HepG2 (cell line): ENCODE results near the gene MTIF3. TPM values are rescaled to one million over a fixed set of nuclear protein-coding genes. Genes with fewer than 3 reads are reported as not detected.

Source experiments
- AKAP8 ChIP-seq: sonication (generic); formaldehyde crosslinking; IDR thresholded peaks from 2 replicates; pipeline ENCODE4 v1.5.1; 2020; ENCODE audit warnings: mild to moderate bottlenecking, missing genetic modification reagents
- CEBPG ChIP-seq: IDR thresholded peaks from 2 replicates; pipeline ENCODE4 v1.6.1; 2016
- EEA1 ChIP-seq: sonication (generic); formaldehyde crosslinking; IDR thresholded peaks from 2 replicates; pipeline ENCODE4 v1.5.1; 2020; ENCODE audit warnings: mild to moderate bottlenecking, missing genetic modification reagents, borderline replicate concordance
- FUBP1 ChIP-seq: sonication (generic); formaldehyde crosslinking; IDR thresholded peaks from 2 replicates; pipeline ENCODE4 v1.5.1; 2020; ENCODE audit warnings: missing genetic modification reagents, mild to moderate bottlenecking, borderline replicate concordance
- GATAD2A ChIP-seq: IDR thresholded peaks from 2 replicates; pipeline ENCODE4 v1.6.1; 2016
- HNF1A ChIP-seq, 2 experiments: sonication (generic) in 1 of 2; formaldehyde crosslinking in 1 of 2; IDR thresholded peaks; 2 replicates each; pipeline versions ENCODE4 v1.4.0 to v1.6.1; 2016 to 2020; ENCODE audit warnings: borderline replicate concordance in 1 of 2, low read depth in 1 of 2, mild to moderate bottlenecking in 1 of 2, missing genetic modification reagents in 1 of 2
- KDM4B ChIP-seq: sonication (generic); formaldehyde crosslinking; IDR thresholded peaks from 2 replicates; pipeline ENCODE4 v1.4.0; 2020; ENCODE audit warnings: missing genetic modification reagents
- MTA1 ChIP-seq: sonication (generic); formaldehyde crosslinking; IDR thresholded peaks from 2 replicates; pipeline ENCODE4 v1.4.0; 2020; ENCODE audit warnings: missing genetic modification reagents, mild to moderate bottlenecking, borderline replicate concordance
- NR2F6 ChIP-seq, 2 experiments: IDR thresholded peaks; 2 replicates each; pipeline ENCODE4 v1.6.1; 2016; ENCODE audit warnings: antibody characterized with exemption in 1 of 2, mild to moderate bottlenecking in 1 of 2
- REL ChIP-seq: sonication (generic); formaldehyde crosslinking; conservative IDR thresholded peaks from 2 replicates; pipeline ENCODE4 v1.8.0; 2022; ENCODE audit warnings: mild to moderate bottlenecking, missing genetic modification reagents, moderate library complexity
- ZBTB25 ChIP-seq: IDR thresholded peaks from 2 replicates; pipeline ENCODE4 v1.6.1; 2018; ENCODE audit warnings: missing genetic modification reagents
- ZMAT3 ChIP-seq: sonication (generic); formaldehyde crosslinking; conservative IDR thresholded peaks from 2 replicates; pipeline ENCODE4 v1.7.0; 2021; ENCODE audit warnings: missing genetic modification reagents
- ZNF280B ChIP-seq: sonication (generic); formaldehyde crosslinking; IDR thresholded peaks from 2 replicates; pipeline ENCODE4 v1.5.0; 2020; ENCODE audit warnings: missing genetic modification reagents, mild to moderate bottlenecking, borderline replicate concordance
- ZNF709 ChIP-seq: sonication (generic); formaldehyde crosslinking; IDR thresholded peaks from 2 replicates; pipeline ENCODE4 v1.5.0; 2020; ENCODE audit warnings: mild to moderate bottlenecking, missing genetic modification reagents
- ZNF879 ChIP-seq: sonication (generic); formaldehyde crosslinking; IDR thresholded peaks from 2 replicates; pipeline ENCODE4 v1.8.1; 2023; ENCODE audit warnings: missing genetic modification reagents
- polyA plus RNA-seq, 8 experiments: library from polyadenylated mRNA; depleted of rRNA in 3 of 8; stranded (reverse) in 7 of 8; unstranded in 1 of 8; fragments of >200 nt; fragmentation: Illumina TruSeq in 4 of 8; extraction: Trizol in 4 of 8; gene quantifications; 2 replicates each; pipeline versions ENCODE4 v1.2.1 to v1.2.3, GENCODE V29; 2011 to 2016; ENCODE audit warnings: low read depth in 4 of 8, missing spikeins in 1 of 8, mixed read lengths in 1 of 8; ENCODE audit not compliant: insufficient read depth in 1 of 8
- total RNA-seq, 5 experiments: library from RNA; depleted of rRNA; stranded (reverse); fragments of >200 nt; fragmentation: Illumina TruSeq; extraction: Trizol; gene quantifications; 2 replicates each; pipeline ENCODE4 v1.2.3, GENCODE V29; 2016; ENCODE audit warnings: low read depth in 1 of 5

Gene MTIF3
- total and polyA plus RNA-seq, 2 of the 13 experiments (the other 11 are each of a cell fraction or from before 2014, with no cell fraction given): 33.7 to 40.6 TPM

GRCh38 chr13:27403727-27404385 lies 46.5 kb downstream of the MTIF3 start (continued):
- TF ChIP-seq GATAD2A (CRISPR knock-in tag): peak; percentile 46; the same call in 1 of the 2 replicates
- TF ChIP-seq ZNF709 (CRISPR knock-in tag): 0 out of 2 replicates have a peak, but pooled peaks have one; percentile 43
- peak; percentile 67; the same call in 1 of the 2 replicates for TF ChIP-seq EEA1
- no peak; the same call in 1 of the 2 replicates for TF ChIP-seq KDM4B
- TF ChIP-seq AKAP8 (CRISPR knock-in tag): 0 out of 2 replicates have a peak, but pooled peaks have one; percentile 49
- peak; percentile 73; the same call in 1 of the 2 replicates for TF ChIP-seq ZMAT3 (CRISPR knock-in tag)
- peak; percentile 81 for TF ChIP-seq HNF1A (IDR thresholded peaks at IDR 0.05; ENCODE audit: low read depth)
- peak; percentile 79; the same call in 1 of the 2 replicates for TF ChIP-seq HNF1A (CRISPR knock-in tag; IDR thresholded peaks at IDR 0.05; ENCODE audit: borderline replicate concordance)
- no peak for TF ChIP-seq FUBP1 (CRISPR knock-in tag)
- TF ChIP-seq MTA1 (CRISPR knock-in tag): peak; percentile 66; the same call in 1 of the 2 replicates
- peak; percentile 42; the same call in 1 of the 2 replicates for TF ChIP-seq ZNF879 (CRISPR knock-in tag)
- TF ChIP-seq ZNF280B (CRISPR knock-in tag): 0 out of 2 replicates have a peak, but pooled peaks have one; percentile 41
- peak; percentile 87 for TF ChIP-seq NR2F6 (IDR thresholded peaks at IDR 0.05)
- peak; percentile 60 for TF ChIP-seq NR2F6 (CRISPR knock-in tag; IDR thresholded peaks at IDR 0.05)
- TF ChIP-seq ZBTB25 (CRISPR knock-in tag): 0 out of 2 replicates have a peak, but pooled peaks have one; percentile 21
- no peak for TF ChIP-seq REL
- TF ChIP-seq CEBPG (CRISPR knock-in tag): peak; percentile 38; the same call in 1 of the 2 replicates
